ENCODE data around the gene WRAP73.

WRAP73 gene

DNA sequence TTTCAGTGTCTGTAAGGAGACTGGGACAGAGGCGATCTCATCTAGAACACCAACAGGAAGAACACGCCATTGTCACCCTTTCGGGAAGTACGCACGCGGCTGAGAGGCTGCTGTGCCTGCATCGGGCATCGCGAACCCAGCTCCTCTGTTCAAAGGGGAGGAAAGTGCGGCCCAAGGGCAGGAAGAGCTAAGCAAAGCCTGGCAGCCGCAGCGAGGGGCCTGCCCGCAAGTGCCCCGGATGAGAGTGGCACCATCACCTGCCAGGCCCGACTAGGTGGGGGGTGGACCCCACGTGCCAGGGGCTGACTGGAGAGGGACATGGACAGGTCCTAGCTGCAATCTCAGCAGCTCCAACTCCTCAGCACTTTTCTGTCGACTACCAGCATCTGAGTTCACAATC lies 17.6 kb downstream of the WRAP73 start:
- no peaks in the 10 kb centered on the region for H3K9me3 ChIP-seq (ENCODE audit: control insufficient read depth in 1 of 2, low read length in 2 of 2)
- H3K27me3 ChIP-seq (ENCODE audit: low read depth, low read length), result no peaks in the 10 kb centered on the region
- H3K36me3 ChIP-seq (ENCODE audit: control insufficient read depth in 1 of 2, insufficient read depth in 2 of 2, low read length in 2 of 2), result peaks cover 36 to 99% of the 10 kb centered on the region in 2 donors
- no peaks in the 10 kb centered on the region for H3K4me1 ChIP-seq (ENCODE audit: control insufficient read depth in 1 of 2, insufficient read depth in 2 of 2, low read length in 2 of 2)
- no peak overlapping the region for H3K27ac ChIP-seq (ENCODE audit: low read length)
- no peak overlapping the region for H3K4me3 ChIP-seq (ENCODE audit: low read depth in 1 of 2, low read length in 2 of 2)

DNA sequence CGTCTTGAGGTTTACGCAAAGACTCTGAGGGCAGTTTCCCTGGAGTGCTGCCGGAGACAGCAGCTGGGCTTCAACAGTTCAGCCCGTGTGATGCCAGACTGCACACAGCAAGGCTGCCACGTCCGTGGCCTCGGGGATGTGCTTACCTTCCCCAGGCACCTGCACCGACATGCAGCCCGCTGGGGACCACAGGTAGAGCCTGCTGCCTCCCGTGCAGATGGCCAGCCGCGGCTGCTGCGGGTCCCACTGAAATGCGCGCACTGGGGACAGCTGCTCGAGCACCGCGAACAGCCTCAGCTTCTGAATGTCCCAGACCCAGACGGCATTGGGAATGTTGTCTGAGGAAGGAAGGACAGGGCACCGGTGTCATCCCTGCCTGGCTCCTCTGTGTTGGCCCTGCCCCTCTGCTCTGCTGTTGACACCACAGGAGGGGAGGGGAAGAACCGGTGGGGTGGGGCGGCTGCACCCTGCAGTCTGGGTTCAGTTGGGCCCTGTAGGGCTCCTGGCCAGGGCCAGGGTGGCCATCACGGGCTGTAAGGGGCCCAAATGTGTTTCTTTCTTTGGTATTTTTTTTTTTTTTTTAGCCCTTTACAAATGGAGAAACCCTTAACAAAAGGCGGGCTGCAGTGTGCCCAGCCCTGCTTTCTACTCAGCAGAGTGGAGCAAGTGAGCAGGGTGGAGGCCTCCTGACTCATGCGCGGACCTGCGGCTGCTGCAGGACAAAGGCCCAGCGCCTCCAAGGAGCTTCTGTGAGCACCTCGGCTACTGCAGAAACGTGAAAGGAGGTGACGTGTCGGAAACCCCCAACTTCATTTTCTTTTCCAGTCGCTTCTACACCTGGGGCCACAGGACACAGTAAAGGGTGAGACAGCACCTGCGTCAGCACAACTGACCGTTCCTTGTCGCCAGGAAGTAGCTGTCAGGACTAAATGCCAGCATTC lies 18.3 kb downstream of the WRAP73 start:
- H3K27me3 ChIP-seq (ENCODE audit: low read depth, low read length), result no peaks in the 10 kb centered on the region
- H3K4me1 ChIP-seq (ENCODE audit: control insufficient read depth in 1 of 2, insufficient read depth in 2 of 2, low read length in 2 of 2), result no peaks in the 10 kb centered on the region
- no peak overlapping the region for H3K27ac ChIP-seq (ENCODE audit: low read length)
- no peak overlapping the region for H3K4me3 ChIP-seq (ENCODE audit: low read depth in 1 of 2, low read length in 2 of 2)
- H3K36me3 ChIP-seq (ENCODE audit: control insufficient read depth in 1 of 2, insufficient read depth in 2 of 2, low read length in 2 of 2), result peaks cover 31 to 93% of the 10 kb centered on the region in 2 donors
- H3K9me3 ChIP-seq (ENCODE audit: control insufficient read depth in 1 of 2, low read length in 2 of 2), result no peaks in the 10 kb centered on the region

- Histone ChIP-seq H3K9me3 (ENCODE audit: control insufficient read depth in 1 of 2, low read length in 2 of 2) (no peaks in the 10 kb centered on the region), H3K4me1 (ENCODE audit: control insufficient read depth in 1 of 2, insufficient read depth in 2 of 2, low read length in 2 of 2) (peaks cover 2 to 4% of the 10 kb centered on the region in 2 donors), H3K36me3 (ENCODE audit: control insufficient read depth in 1 of 2, insufficient read depth in 2 of 2, low read length in 2 of 2) (peaks cover 27 to 86% of the 10 kb centered on the region in 2 donors), H3K4me3 (ENCODE audit: low read depth in 1 of 2, low read length in 2 of 2) (no peak overlapping the region), H3K27ac (ENCODE audit: low read length) (no peak overlapping the region), H3K27me3 (ENCODE audit: low read depth, low read length) (no peaks in the 10 kb centered on the region)
Measured at GRCh38 chr1:3630914-3631313, 19.0 kb downstream of the WRAP73 start.

DNA sequence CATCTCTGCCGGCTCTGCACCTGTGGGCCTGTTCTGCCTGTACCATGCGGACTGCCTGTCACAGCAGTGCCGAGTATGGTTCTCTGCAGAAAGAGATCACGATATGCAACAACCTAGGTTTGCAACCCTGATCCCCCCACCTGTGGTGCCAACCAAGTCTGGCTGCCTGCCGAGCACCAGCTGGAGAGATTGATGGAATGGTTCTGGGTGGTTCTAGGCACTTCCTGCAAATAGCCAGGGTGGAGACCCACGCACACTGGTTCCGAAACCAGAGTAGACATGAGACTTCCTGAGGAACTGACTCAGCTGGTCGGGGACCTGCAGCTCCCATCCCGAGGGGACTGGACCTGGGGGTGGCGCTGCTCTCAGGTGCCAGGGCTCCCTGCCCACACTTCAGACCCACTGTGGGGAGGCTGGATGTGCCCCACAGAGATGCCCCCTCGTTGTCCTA lies 19.7 kb downstream of the WRAP73 start:
- Histone ChIP-seq H3K27ac (ENCODE audit: low read length) (no peak overlapping the region), H3K9me3 (ENCODE audit: control insufficient read depth in 1 of 2, low read length in 2 of 2) (no peaks in the 10 kb centered on the region), H3K4me1 (ENCODE audit: control insufficient read depth in 1 of 2, insufficient read depth in 2 of 2, low read length in 2 of 2) (peaks cover 6 to 11% of the 10 kb centered on the region in 2 donors), H3K27me3 (ENCODE audit: low read depth, low read length) (no peaks in the 10 kb centered on the region), H3K4me3 (ENCODE audit: low read depth in 1 of 2, low read length in 2 of 2) (no peak overlapping the region), H3K36me3 (ENCODE audit: control insufficient read depth in 1 of 2, insufficient read depth in 2 of 2, low read length in 2 of 2) (peaks cover 27 to 79% of the 10 kb centered on the region in 2 donors)

DNA sequence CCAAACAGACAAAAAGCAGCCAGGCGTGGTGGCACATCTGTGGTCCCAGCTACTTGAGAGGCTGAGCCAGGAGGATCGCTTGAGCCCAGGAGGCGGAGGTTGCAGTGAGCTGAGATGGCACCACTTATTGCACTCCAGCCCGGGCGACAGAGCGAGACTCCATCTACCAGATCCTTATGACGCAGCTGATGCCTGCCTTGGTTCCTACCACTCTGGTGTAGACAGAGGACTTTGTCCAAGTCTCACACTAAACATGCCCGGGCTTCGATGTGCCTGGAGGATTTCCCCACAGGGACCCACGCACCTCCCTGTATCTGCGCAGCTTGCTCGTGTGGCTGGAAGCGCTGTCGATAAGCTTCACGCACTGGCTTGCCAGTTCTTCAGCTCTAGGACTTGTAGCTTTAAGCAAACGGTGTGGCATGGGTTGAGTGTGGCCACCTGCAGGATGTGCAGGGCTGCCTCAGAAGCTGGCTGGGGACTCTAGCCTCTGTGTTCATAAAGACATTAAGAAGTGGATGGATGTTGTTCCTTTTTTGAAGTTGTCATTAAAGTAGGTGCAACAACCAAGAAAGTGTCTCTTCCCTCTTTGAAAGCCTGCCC lies 20.2 kb downstream of the WRAP73 start:
- peaks cover 24 to 74% of the 10 kb centered on the region in 2 donors for H3K36me3 ChIP-seq (ENCODE audit: control insufficient read depth in 1 of 2, insufficient read depth in 2 of 2, low read length in 2 of 2)
- H3K4me1 ChIP-seq (ENCODE audit: control insufficient read depth in 1 of 2, insufficient read depth in 2 of 2, low read length in 2 of 2), result peaks cover 6 to 11% of the 10 kb centered on the region in 2 donors
- H3K9me3 ChIP-seq (ENCODE audit: control insufficient read depth in 1 of 2, low read length in 2 of 2), result no peaks in the 10 kb centered on the region
- H3K27ac ChIP-seq (ENCODE audit: low read length), result no peak overlapping the region
- no peaks in the 10 kb centered on the region for H3K27me3 ChIP-seq (ENCODE audit: low read depth, low read length)
- no peak overlapping the region for H3K4me3 ChIP-seq (ENCODE audit: low read depth in 1 of 2, low read length in 2 of 2)

- peaks cover 11 to 17% of the 10 kb centered on the region in 2 donors for H3K4me1 ChIP-seq (ENCODE audit: control insufficient read depth in 1 of 2, insufficient read depth in 2 of 2, low read length in 2 of 2)
- H3K9me3 ChIP-seq (ENCODE audit: control insufficient read depth in 1 of 2, low read length in 2 of 2), result no peaks in the 10 kb centered on the region
- no peak overlapping the region for H3K27ac ChIP-seq (ENCODE audit: low read length)
- H3K27me3 ChIP-seq (ENCODE audit: low read depth, low read length), result no peaks in the 10 kb centered on the region
- peaks cover 14 to 62% of the 10 kb centered on the region in 2 donors for H3K36me3 ChIP-seq (ENCODE audit: control insufficient read depth in 1 of 2, insufficient read depth in 2 of 2, low read length in 2 of 2)
- H3K4me3 ChIP-seq (ENCODE audit: low read depth in 1 of 2, low read length in 2 of 2), result no peak overlapping the region
Measured at GRCh38 chr1:3628445-3628844, 21.5 kb downstream of the WRAP73 start.

GRCh38 chr1:3627515-3628253 lies 22.2 kb downstream of the WRAP73 start:
- Histone ChIP-seq H3K36me3 (ENCODE audit: control insufficient read depth in 1 of 2, insufficient read depth in 2 of 2, low read length in 2 of 2) (peaks cover 13 to 54% of the 10 kb centered on the region in 2 donors), H3K9me3 (ENCODE audit: control insufficient read depth in 1 of 2, low read length in 2 of 2) (no peaks in the 10 kb centered on the region), H3K27ac (ENCODE audit: low read length) (no peak overlapping the region), H3K4me1 (ENCODE audit: control insufficient read depth in 1 of 2, insufficient read depth in 2 of 2, low read length in 2 of 2) (peaks cover 17 to 24% of the 10 kb centered on the region in 2 donors), H3K27me3 (ENCODE audit: low read depth, low read length) (no peaks in the 10 kb centered on the region), H3K4me3 (ENCODE audit: low read depth in 1 of 2, low read length in 2 of 2) (no peak overlapping the region)

DNA sequence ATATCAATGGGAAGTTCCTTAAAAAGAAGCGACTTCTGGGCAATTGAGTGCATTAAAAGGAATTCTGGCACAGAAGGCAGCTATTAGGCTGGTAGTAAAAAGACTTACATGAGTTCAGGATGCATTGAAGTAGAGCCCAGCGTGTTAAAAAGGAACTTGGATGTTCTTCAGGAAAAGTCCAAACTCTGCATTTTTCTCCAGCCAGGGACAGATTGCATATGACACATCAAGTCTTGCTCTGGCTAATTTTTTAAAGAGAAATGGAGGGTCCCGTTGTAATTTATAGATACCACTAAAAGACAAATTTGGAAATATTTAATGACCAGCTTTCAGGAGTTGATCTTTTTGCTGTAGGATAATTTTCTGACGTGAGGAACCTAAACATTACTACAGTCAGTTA lies 23.9 kb downstream of the WRAP73 start:
- peaks cover 17 to 28% of the 10 kb centered on the region in 2 donors for H3K4me1 ChIP-seq (ENCODE audit: control insufficient read depth in 1 of 2, insufficient read depth in 2 of 2, low read length in 2 of 2)
- H3K4me3 ChIP-seq (ENCODE audit: low read depth in 1 of 2, low read length in 2 of 2), result peak overlapping the region; percentile 59 to 100
- H3K27me3 ChIP-seq (ENCODE audit: low read depth, low read length), result no peaks in the 10 kb centered on the region
- H3K9me3 ChIP-seq (ENCODE audit: control insufficient read depth in 1 of 2, low read length in 2 of 2), result no peaks in the 10 kb centered on the region
- H3K27ac ChIP-seq (ENCODE audit: low read length), result peak overlapping the region; percentile 58
- H3K36me3 ChIP-seq (ENCODE audit: control insufficient read depth in 1 of 2, insufficient read depth in 2 of 2, low read length in 2 of 2), result peaks cover 13 to 38% of the 10 kb centered on the region in 2 donors

DNA sequence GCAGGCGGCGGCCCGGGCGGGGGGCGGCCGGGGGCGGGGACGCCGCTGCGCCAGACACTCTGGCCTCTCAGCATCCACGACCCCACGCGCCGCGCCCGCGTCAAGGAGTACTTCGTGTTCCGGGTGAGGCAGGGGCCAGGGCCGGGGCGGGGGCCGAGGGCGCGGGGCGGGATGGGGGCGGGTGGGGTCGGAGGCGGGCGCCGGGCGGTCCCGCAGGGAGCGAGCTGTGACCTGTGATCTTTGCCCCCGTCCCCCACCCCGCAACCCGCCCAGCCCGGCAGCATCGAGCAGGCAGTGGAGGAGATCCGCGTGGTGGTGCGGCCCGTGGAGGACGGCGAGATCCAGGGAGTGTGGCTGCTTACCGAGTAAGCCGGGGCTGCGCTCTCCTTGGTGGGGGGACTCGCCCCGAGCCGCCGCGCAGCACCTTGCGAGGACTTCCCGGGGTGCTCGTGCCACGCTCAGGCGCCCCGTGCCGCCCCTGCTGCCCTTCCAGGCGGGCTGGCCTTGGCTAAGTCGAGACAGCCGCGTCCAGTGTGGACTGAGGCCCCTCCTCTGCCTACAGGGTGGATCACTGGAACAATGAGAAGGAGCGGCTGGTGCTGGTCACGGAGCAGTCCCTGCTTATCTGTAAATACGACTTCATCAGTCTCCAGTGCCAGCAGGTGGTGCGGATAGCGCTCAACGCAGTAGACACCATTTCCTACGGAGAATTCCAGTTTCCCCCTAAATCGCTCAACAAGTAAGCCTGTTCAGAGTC lies 24.6 kb downstream of the WRAP73 start:
- Histone ChIP-seq H3K9me3 (ENCODE audit: control insufficient read depth in 1 of 2, low read length in 2 of 2) (no peaks in the 10 kb centered on the region), H3K27ac (ENCODE audit: low read length) (peak overlapping the region; percentile 58)

GRCh38 chr1:3624200-3625136 lies 25.4 kb downstream of the WRAP73 start, which contains the start of gene TPRG1L:
Gene TPRG1L, plus strand, starts transcription at chr1:3625015. Its CDS starts 58 bp downstream, at chr1:3625073.
- Histone ChIP-seq H3K27ac (ENCODE audit: low read length) (peak within 1 kb of the TSS; percentile 58), H3K4me1 (ENCODE audit: control insufficient read depth in 1 of 2, insufficient read depth in 2 of 2, low read length in 2 of 2) (peaks cover 17 to 34% of the 10 kb centered on the region in 2 donors), H3K9me3 (ENCODE audit: control insufficient read depth in 1 of 2, low read length in 2 of 2) (no peaks in the 10 kb centered on the region), H3K27me3 (ENCODE audit: low read depth, low read length) (no peaks in the 10 kb centered on the region), H3K36me3 (ENCODE audit: control insufficient read depth in 1 of 2, insufficient read depth in 2 of 2, low read length in 2 of 2) (peaks cover 13 to 23% of the 10 kb centered on the region in 2 donors), H3K4me3 (ENCODE audit: low read depth in 1 of 2, low read length in 2 of 2) (peak within 1 kb of the TSS; percentile 78 to 100)

More for the DNA sequence above, 24.6 kb downstream of the WRAP73 start:
- Histone ChIP-seq H3K27me3 (ENCODE audit: low read depth, low read length) (no peaks in the 10 kb centered on the region), H3K4me1 (ENCODE audit: control insufficient read depth in 1 of 2, insufficient read depth in 2 of 2, low read length in 2 of 2) (peaks cover 17 to 34% of the 10 kb centered on the region in 2 donors), H3K36me3 (ENCODE audit: control insufficient read depth in 1 of 2, insufficient read depth in 2 of 2, low read length in 2 of 2) (peaks cover 13 to 32% of the 10 kb centered on the region in 2 donors), H3K4me3 (ENCODE audit: low read depth in 1 of 2, low read length in 2 of 2) (peak overlapping the region; percentile 59 to 100)

Measured in muscle layer of duodenum (tissue), 2 donors.